SHP77 treated with DMSO at 0.1 percent for 48 hours (cell line): Measurements from ENCODE around the gene SENP8.

Experiments used
- DNase-seq: peaks from one replicate; lab custom pipeline; 2025; lab: John Stamatoyannopoulos, UW

The SENP8 gene

DNA sequence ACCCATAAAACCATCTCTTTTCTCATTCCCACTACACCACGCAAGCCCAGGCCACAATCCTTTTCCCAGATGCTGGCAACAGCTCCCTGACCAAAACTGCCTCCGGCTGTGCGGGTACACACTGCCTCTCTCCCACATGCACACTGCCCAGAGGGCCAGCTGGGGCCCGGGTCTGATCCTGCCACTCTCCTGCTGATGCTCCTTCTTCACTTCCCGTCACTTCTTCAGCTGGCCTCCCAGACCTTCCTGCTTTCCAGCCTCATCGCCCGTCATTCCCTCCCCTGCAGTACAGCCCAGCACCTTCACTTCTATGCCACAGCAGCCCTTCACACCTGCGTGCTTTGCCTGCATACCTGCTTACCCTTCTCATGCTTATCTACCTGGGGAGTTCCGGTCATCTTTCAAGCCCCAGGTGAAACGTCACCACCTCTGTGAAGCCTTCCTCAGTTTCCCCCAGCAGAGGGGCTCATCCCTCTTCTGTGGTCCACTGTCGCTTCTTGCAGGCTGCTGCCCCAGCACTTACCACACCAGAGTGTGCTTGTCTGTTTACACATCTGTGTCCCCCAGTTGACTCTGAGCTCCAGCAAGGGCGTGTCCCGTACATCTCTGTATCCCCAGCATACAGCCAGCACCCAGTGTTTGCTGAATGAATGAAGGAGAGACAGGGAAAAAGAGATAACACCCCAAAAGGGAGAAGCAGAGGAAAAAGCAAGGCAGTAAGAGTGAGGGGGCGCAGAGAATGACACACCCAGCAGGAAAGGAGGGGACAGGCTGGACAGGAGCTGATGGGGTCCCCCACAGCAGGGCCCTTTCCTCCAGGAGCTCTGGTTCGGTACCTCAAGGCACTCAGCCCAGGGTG lies 57.2 kb downstream of the SENP8 start:
- no peak for DNase-seq

DNA sequence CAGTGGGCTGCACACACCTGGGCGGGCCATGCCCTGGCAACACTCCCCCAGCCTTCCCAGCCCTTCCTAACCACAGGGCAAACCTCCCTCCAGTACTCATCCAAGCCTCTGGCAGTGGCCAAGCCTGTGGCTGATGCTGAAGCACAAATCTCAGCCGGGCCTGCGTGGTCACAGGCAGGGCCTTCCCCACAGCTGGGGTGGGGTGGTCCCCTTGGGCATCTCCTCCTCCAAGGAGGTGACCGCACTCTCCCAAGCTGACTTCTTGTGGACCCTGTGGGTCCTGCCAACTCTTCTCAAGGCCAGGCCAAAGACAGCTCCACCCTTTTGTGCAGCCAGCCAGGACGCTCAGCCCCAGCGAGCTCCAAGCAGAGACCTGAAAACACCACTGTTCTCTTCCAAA lies 58.0 kb downstream of the SENP8 start:
- DNase-seq = no peak

GRCh38 chr15:72176743-72177142 lies 58.5 kb downstream of the SENP8 start:
- no peak for DNase-seq

GRCh38 chr15:72178976-72179585 lies 60.9 kb downstream of the SENP8 start:
- DNase-seq = no peak

- no peak for DNase-seq
Observed at GRCh38 chr15:72179950-72180581, 61.9 kb downstream of the SENP8 start.

DNA sequence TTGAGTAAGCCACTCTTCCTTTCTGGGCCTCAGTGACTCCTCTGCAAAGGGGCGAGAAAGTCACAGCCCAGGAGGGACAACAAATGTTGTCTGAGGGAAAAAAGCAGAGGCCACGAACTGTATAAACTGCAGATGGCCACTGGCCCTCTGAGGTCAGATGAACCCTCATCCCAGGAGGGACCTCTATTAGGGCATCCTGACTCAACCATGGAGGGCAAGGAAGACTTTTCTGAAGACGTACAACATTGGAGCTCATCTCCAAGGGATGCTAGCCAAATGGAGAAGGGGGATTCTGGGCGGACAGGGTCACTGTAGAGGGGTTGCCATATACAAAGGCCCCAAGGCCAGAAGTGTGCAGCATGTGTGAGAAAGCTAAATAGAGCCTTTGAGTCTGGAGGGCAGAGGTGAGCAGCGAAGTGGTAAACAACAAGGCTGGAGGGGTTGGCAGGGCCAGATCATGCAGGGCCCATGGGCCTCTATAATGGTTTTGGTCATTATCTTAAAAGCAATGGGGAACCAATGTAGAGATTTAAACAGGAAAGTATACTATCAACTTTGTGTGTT lies 62.6 kb downstream of the SENP8 start:
- no peak for DNase-seq

DNA sequence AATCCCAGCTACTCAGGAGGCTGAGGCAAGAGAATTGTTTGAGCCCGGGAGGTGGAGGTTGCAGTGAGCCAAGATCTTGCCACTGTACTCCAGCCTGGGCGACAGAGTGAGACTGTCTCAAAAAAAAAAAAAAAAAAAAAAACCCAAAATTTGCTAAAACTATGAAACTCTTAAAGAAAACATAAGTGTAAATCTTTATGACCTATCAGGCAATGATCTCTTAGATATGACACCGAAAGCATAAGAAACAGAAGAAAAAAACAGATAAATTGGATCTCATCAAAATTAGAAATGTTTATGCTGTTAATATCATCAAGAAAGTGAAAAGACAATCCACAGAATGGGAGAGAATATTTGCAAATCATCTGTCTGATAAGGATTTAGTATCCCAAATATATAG lies 64.0 kb downstream of the SENP8 start:
- DNase-seq = no peak

DNA sequence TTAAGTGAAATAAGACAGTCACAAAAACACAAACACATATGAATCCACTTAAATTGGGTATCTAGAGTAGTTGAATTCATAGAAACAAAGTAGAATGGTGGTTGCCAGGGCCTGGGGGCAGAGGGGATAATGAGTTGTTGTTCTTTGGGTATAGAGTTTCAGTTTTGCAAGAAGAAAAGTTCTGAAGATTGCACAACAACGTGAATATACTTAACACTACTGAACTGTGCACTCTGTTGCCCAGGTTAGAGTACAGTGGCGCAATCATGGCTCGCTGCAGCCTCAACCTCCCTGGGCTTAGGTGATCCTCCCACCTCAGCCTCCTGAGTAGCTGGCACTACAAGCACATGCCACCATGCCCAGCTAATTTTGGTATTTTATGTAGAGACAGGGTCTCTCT lies 64.5 kb downstream of the SENP8 start:
- DNase-seq = no peak

DNA sequence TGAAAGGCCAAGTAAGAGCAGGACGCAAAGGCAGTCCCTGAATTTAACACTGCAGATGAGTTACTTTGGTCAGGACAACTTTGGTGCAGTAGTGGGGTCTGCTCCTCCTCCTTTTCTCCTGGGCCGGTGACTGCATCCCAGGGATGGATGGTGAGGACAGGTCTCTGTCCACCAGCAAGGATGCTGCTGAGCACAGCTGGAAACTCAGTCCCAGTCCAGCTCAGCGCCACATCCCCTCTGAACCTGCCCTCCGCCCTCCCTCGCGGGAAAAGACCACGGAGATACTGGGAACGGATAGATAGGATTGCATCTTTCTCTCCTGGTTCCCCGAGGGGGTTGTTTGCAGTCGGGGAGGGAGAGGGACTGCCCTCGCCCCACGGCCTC lies 65.6 kb downstream of the SENP8 start:
- no peak for DNase-seq

DNA sequence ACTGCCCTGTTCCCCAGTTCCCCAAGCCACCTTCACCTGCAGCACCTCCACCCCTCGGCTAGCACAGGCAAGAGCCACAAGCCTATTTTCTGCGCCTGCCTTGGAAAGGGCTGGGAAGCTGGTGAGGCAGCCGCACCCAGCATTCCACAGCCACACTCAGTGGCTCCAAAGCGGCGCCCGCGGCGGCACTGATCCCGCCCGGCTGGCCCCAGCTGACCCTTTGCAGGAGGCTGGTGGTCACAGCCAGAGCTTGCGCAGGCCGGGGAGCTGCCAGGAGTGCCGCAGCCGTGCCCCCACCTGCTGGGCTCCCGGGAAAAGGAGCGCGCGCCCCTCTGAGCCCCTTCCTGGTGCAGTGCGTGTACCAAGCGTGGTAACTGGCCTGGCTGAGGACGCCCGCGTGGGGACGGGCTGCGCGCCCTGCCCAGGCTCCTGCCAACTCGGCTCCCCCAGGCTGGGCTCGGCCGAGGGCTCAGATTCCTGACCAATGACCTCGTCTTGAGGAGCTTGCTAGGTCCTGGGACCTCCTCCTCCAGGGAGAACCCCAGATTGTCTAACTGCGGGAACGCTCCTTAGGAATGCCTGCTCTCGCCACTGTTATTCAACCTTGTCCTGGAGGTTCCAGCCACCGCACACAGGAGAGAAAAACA lies 66.1 kb downstream of the SENP8 start:
- no peak for DNase-seq

DNA sequence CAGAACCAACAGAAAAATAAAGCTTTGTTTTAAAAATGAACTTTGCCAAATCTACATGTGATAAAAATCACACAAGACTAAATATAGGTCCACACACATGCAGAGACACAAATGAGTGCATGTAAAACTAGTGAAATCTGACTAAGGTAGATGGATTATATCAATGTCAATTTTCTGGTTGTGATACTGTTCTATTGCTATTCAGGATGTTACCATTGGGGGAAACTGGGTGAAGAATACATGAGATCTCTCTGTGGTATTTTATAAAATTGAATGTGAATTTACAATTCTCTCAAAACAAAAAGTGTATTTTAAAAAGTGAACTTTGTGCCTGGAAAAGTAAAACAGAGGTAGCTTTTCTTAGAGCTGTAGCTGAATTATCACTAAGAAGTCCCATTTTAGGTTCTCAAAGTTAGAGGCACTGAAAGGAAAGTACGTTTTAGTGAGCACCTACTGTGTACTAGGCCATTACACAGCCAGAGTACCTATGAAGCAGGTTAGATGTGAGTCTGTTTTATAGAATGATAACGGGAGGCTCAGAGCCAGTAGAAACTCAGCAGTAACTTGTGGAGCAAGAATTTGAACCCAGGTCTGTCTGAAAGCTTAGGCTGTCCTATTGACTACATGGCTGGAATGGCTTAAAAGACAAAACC lies 71.2 kb downstream of the SENP8 start:
- DNase-seq = no peak

- no peak for DNase-seq
Observed at GRCh38 chr15:72192416-72192815, 74.2 kb downstream of the SENP8 start.
